ENCODE data around the gene RASD2.
"Not testable (repeated sequence)": the region's sequence is repeated elsewhere in the genome, so short reads cannot be mapped to it uniquely, and the experiment has no call there.

The RASD2 gene

GRCh38 chr22:35540595-35541253, at the start of gene RASD2:
RASD2 (plus strand) TSS chr22:35540831; CDS start chr22:35546810, 5,979 bp downstream.
- DNase-seq (ENCODE audit: extremely low read depth in 1 of 2, low read depth in 1 of 2) = no peak

- DNase-seq (ENCODE audit: extremely low read depth in 1 of 2, low read depth in 1 of 2) = not testable (repeated sequence)
Measured at GRCh38 chr22:35491061-35491907, 49.3 kb upstream of the RASD2 start.

GRCh38 chr22:35491908-35492380, 48.7 kb upstream of the RASD2 start:
- DNase-seq (ENCODE audit: extremely low read depth in 1 of 2, low read depth in 1 of 2) = no peak

- DNase-seq (ENCODE audit: extremely low read depth in 1 of 2, low read depth in 1 of 2) = no peak
Measured at GRCh38 chr22:35493074-35493473, 47.6 kb upstream of the RASD2 start.

- DNase-seq (ENCODE audit: extremely low read depth in 1 of 2, low read depth in 1 of 2) = not testable (repeated sequence)
Measured at GRCh38 chr22:35495711-35496110, 44.9 kb upstream of the RASD2 start.

GRCh38 chr22:35496768-35497312, 43.8 kb upstream of the RASD2 start:
- no peak for DNase-seq (ENCODE audit: extremely low read depth in 1 of 2, low read depth in 1 of 2)

GRCh38 chr22:35498026-35498800, 42.4 kb upstream of the RASD2 start:
- DNase-seq (ENCODE audit: extremely low read depth in 1 of 2, low read depth in 1 of 2) = no peak

GRCh38 chr22:35502836-35503235, 37.8 kb upstream of the RASD2 start:
- DNase-seq (ENCODE audit: extremely low read depth in 1 of 2, low read depth in 1 of 2) = no peak

GRCh38 chr22:35505399-35506258, 35.0 kb upstream of the RASD2 start:
- no peak for DNase-seq (ENCODE audit: extremely low read depth in 1 of 2, low read depth in 1 of 2)

GRCh38 chr22:35506259-35506570, 34.4 kb upstream of the RASD2 start:
- no peak for DNase-seq (ENCODE audit: extremely low read depth in 1 of 2, low read depth in 1 of 2)

GRCh38 chr22:35507851-35508250, 32.8 kb upstream of the RASD2 start:
- DNase-seq (ENCODE audit: extremely low read depth in 1 of 2, low read depth in 1 of 2) = not testable (repeated sequence)

GRCh38 chr22:35509451-35509850, 31.2 kb upstream of the RASD2 start:
- DNase-seq (ENCODE audit: extremely low read depth in 1 of 2, low read depth in 1 of 2) = no peak

GRCh38 chr22:35509960-35510359, 30.7 kb upstream of the RASD2 start:
- DNase-seq (ENCODE audit: extremely low read depth in 1 of 2, low read depth in 1 of 2) = no peak

GRCh38 chr22:35510481-35510934, 30.1 kb upstream of the RASD2 start:
- DNase-seq (ENCODE audit: extremely low read depth in 1 of 2, low read depth in 1 of 2) = no peak

- DNase-seq (ENCODE audit: extremely low read depth in 1 of 2, low read depth in 1 of 2) = no peak
Measured at GRCh38 chr22:35510951-35511350, 29.7 kb upstream of the RASD2 start.

- no peak for DNase-seq (ENCODE audit: extremely low read depth in 1 of 2, low read depth in 1 of 2)
Measured at GRCh38 chr22:35514366-35514765, 26.3 kb upstream of the RASD2 start.

- not testable (repeated sequence) for DNase-seq (ENCODE audit: extremely low read depth in 1 of 2, low read depth in 1 of 2)
Measured at GRCh38 chr22:35515952-35516351, 24.7 kb upstream of the RASD2 start.

- no peak for DNase-seq (ENCODE audit: extremely low read depth in 1 of 2, low read depth in 1 of 2)
Measured at GRCh38 chr22:35516723-35517122, 23.9 kb upstream of the RASD2 start.

- DNase-seq (ENCODE audit: extremely low read depth in 1 of 2, low read depth in 1 of 2) = no peak
Measured at GRCh38 chr22:35517207-35517606, 23.4 kb upstream of the RASD2 start.
